ENCODE measurements around the gene RASSF4. TPM values are rescaled to one million over a fixed set of nuclear protein-coding genes. Genes with fewer than 3 reads are reported as not detected.

RASSF4 gene
- total and polyA plus RNA-seq, 9 of the 15 experiments (the other 6 are each of a cell fraction or from before 2014, with no cell fraction given), result 0.01 to 0.62 (median 0.11) TPM; not detected in 3

DNA sequence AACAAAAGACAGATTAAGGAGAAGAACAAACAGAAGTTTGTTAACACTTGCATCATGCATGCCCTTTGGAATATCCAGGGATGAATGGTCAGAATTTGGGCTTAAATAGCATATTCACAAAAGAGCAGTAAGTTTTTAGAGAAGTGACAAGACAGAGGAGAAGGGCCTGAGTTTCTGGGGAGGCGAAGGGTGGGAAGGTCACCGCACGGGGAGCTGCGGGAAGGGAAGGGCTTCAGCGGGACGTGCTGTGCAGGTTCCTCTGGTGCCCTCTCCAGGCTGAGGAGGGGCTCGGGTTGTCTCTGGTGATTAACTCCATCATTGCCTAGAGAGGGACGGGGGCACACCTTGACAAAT, 30.7 kb downstream of the RASSF4 start (continued):
- TF ChIP-seq, protein P1, sequence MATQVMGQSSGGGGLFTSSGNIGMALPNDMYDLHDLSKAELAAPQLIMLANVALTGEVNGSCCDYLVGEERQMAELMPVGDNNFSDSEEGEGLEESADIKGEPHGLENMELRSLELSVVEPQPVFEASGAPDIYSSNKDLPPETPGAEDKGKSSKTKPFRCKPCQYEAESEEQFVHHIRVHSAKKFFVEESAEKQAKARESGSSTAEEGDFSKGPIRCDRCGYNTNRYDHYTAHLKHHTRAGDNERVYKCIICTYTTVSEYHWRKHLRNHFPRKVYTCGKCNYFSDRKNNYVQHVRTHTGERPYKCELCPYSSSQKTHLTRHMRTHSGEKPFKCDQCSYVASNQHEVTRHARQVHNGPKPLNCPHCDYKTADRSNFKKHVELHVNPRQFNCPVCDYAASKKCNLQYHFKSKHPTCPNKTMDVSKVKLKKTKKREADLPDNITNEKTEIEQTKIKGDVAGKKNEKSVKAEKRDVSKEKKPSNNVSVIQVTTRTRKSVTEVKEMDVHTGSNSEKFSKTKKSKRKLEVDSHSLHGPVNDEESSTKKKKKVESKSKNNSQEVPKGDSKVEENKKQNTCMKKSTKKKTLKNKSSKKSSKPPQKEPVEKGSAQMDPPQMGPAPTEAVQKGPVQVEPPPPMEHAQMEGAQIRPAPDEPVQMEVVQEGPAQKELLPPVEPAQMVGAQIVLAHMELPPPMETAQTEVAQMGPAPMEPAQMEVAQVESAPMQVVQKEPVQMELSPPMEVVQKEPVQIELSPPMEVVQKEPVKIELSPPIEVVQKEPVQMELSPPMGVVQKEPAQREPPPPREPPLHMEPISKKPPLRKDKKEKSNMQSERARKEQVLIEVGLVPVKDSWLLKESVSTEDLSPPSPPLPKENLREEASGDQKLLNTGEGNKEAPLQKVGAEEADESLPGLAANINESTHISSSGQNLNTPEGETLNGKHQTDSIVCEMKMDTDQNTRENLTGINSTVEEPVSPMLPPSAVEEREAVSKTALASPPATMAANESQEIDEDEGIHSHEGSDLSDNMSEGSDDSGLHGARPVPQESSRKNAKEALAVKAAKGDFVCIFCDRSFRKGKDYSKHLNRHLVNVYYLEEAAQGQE (IDR thresholded peaks at IDR 0.05; ENCODE audit: borderline replicate concordance), result peak; percentile 86
- TF ChIP-seq, protein P1 (CRISPR knock-in tag; IDR thresholded peaks at IDR 0.05; ENCODE audit: low read depth), result no peak
- no peak for TF ChIP-seq GABPA (tag; conservative IDR thresholded peaks at IDR 0.05; ENCODE audit: low read depth)
- no peak for TF ChIP-seq CBX8 (IDR thresholded peaks at IDR 0.05; ENCODE audit: borderline replicate concordance, extremely low read depth, low read depth, low read length, poor library complexity, severe bottlenecking)
- TF ChIP-seq, protein P2, sequence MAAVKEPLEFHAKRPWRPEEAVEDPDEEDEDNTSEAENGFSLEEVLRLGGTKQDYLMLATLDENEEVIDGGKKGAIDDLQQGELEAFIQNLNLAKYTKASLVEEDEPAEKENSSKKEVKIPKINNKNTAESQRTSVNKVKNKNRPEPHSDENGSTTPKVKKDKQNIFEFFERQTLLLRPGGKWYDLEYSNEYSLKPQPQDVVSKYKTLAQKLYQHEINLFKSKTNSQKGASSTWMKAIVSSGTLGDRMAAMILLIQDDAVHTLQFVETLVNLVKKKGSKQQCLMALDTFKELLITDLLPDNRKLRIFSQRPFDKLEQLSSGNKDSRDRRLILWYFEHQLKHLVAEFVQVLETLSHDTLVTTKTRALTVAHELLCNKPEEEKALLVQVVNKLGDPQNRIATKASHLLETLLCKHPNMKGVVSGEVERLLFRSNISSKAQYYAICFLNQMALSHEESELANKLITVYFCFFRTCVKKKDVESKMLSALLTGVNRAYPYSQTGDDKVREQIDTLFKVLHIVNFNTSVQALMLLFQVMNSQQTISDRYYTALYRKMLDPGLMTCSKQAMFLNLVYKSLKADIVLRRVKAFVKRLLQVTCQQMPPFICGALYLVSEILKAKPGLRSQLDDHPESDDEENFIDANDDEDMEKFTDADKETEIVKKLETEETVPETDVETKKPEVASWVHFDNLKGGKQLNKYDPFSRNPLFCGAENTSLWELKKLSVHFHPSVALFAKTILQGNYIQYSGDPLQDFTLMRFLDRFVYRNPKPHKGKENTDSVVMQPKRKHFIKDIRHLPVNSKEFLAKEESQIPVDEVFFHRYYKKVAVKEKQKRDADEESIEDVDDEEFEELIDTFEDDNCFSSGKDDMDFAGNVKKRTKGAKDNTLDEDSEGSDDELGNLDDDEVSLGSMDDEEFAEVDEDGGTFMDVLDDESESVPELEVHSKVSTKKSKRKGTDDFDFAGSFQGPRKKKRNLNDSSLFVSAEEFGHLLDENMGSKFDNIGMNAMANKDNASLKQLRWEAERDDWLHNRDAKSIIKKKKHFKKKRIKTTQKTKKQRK (IDR thresholded peaks at IDR 0.05; ENCODE audit: borderline replicate concordance, low read depth, low read length), result no peak
- TF ChIP-seq ZNF239 (CRISPR knock-in tag; IDR thresholded peaks at IDR 0.05), result no peak
- TF ChIP-seq ILK (tag; IDR thresholded peaks at IDR 0.05; ENCODE audit: borderline replicate concordance, low read depth), result no peak
- TF ChIP-seq, protein P3, sequence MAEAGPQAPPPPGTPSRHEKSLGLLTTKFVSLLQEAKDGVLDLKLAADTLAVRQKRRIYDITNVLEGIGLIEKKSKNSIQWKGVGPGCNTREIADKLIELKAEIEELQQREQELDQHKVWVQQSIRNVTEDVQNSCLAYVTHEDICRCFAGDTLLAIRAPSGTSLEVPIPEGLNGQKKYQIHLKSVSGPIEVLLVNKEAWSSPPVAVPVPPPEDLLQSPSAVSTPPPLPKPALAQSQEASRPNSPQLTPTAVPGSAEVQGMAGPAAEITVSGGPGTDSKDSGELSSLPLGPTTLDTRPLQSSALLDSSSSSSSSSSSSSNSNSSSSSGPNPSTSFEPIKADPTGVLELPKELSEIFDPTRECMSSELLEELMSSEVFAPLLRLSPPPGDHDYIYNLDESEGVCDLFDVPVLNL (CRISPR knock-in tag; IDR thresholded peaks at IDR 0.05; ENCODE audit: low read depth), result no peak
- TF ChIP-seq CEBPB (tag; IDR thresholded peaks at IDR 0.05), result no peak
- no peak for TF ChIP-seq RAD51 (IDR thresholded peaks at IDR 0.05; ENCODE audit: borderline replicate concordance, low read depth)
- no peak for TF ChIP-seq ZNF408 (CRISPR knock-in tag; IDR thresholded peaks at IDR 0.05; ENCODE audit: low read depth)
- TF ChIP-seq POLR3A (IDR thresholded peaks at IDR 0.05; ENCODE audit: borderline replicate concordance, extremely low read depth, insufficient read depth, insufficient read length), result no peak
- no peak for TF ChIP-seq NELFE (IDR thresholded peaks at IDR 0.05; ENCODE audit: insufficient read depth, insufficient read length)
- no peak for TF ChIP-seq SNRNP70 (optimal IDR thresholded peaks at IDR 0.05; ENCODE audit: low read depth, low read length)
- no peak for TF ChIP-seq MBD2 (IDR thresholded peaks at IDR 0.05; ENCODE audit: borderline replicate concordance, low read depth)
